ENCODE data around the gene CA10. TPM values are rescaled to one million over a fixed set of nuclear protein-coding genes. Genes with fewer than 3 reads are reported as not detected.

CA10 gene
- total RNA-seq, 1 donor: not detected

GRCh38 chr17:51759260-51759659 is 399.3 kb downstream of the CA10 start:
- no peak for DNase-seq (ENCODE audit: insufficient read length, low spot score, missing footprints)
- H3K27me3 ChIP-seq (ENCODE audit: insufficient read depth, low read length): no peaks in the 10 kb centered on the region
- H3K9me3 ChIP-seq (ENCODE audit: low read depth, low read length): no peaks in the 10 kb centered on the region
- H3K4me2 ChIP-seq (ENCODE audit: insufficient read depth, low read length): no peak overlapping the region
- no peaks in the 10 kb centered on the region for H3K4me1 ChIP-seq (ENCODE audit: insufficient read depth, low read length)
- no peak overlapping the region for H3K4me3 ChIP-seq (ENCODE audit: insufficient read depth, low read length)
- H2AFZ ChIP-seq (ENCODE audit: low read length): no peak overlapping the region
- no peak for TF ChIP-seq CTCF (IDR thresholded peaks at IDR 0.05; ENCODE audit: extremely low read depth, low read depth, low read length)
- H4K20me1 ChIP-seq (ENCODE audit: insufficient read depth, low read length): no peaks in the 10 kb centered on the region
- no peak overlapping the region for H3K27ac ChIP-seq (ENCODE audit: low read depth, low read length)
- H3K36me3 ChIP-seq (ENCODE audit: insufficient read depth, low read length): no peaks in the 10 kb centered on the region
- no peaks in the 10 kb centered on the region for H3K79me2 ChIP-seq (ENCODE audit: insufficient read depth, low read length)

DNA sequence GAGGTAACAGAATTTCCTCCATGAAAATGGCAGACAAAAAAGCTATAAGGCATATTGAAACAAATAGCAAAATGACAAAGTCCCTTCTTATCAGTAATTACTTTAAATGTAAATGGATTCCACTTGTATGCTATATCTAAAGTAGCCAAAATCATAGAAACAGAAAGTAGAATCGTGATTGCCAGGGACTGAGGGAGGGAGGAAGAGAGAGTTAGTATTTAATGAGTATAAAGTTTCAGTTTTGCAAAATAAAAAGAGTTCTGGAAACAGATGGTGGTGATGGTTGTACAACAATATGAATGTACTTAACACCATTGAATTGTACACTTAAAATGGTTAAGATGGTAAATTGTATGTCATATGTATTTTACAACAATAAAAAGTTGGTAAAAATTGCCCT is 407.4 kb downstream of the CA10 start:
- no peaks in the 10 kb centered on the region for H3K36me3 ChIP-seq (ENCODE audit: insufficient read depth, low read length)
- H3K27ac ChIP-seq (ENCODE audit: low read depth, low read length): no peak overlapping the region
- no peaks in the 10 kb centered on the region for H3K9me3 ChIP-seq (ENCODE audit: low read depth, low read length)
- DNase-seq (ENCODE audit: insufficient read length, low spot score, missing footprints): no peak
- H3K4me3 ChIP-seq (ENCODE audit: insufficient read depth, low read length): no peak overlapping the region
- no peaks in the 10 kb centered on the region for H4K20me1 ChIP-seq (ENCODE audit: insufficient read depth, low read length)
- H3K27me3 ChIP-seq (ENCODE audit: insufficient read depth, low read length): no peaks in the 10 kb centered on the region
- no peaks in the 10 kb centered on the region for H3K4me1 ChIP-seq (ENCODE audit: insufficient read depth, low read length)
- H3K4me2 ChIP-seq (ENCODE audit: insufficient read depth, low read length): no peak overlapping the region
- no peak overlapping the region for H2AFZ ChIP-seq (ENCODE audit: low read length)
- TF ChIP-seq CTCF (IDR thresholded peaks at IDR 0.05; ENCODE audit: extremely low read depth, low read depth, low read length): no peak
- H3K79me2 ChIP-seq (ENCODE audit: insufficient read depth, low read length): no peaks in the 10 kb centered on the region

DNA sequence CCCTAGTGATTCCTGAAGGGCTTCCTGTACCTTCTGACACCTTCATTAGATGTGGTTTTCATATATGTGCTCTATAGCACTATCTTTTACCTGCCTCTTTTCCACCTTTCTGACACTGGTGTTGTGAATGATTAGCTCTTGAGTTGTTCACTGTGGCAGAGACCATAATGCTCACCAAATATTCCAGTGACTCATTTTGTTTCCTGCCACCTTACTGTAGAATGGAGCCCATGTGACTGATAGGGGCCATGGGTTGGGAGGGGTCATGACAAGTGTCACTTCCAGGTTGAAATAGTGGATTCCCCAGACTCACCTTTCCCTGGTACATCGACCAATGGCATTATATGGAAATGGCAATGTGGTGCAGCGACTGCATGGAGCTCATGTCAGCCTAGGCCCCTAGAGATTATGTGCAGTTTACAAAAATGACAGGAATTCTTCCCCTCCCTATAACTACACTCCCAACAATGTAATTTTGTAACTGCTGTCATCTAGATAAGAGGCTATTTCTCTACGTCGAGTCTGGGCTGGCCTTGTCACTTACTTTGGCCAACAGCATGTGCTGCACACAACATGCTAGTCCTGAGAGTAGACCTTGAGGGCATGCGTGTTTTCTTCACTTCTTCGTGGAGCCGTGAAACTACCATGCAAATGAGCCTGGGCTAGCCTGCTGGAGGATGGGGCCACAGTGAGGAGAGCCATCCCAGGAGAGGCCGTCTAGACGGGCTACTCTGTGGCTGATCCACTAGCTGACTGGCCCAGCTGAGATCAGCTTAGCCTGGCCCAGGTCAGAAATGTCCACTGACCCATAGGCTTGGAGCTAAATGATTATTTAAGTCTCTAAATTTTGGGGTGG is 409.5 kb downstream of the CA10 start:
- no peak for DNase-seq (ENCODE audit: insufficient read length, low spot score, missing footprints)
- Histone ChIP-seq H4K20me1 (ENCODE audit: insufficient read depth, low read length) (no peaks in the 10 kb centered on the region), H3K27me3 (ENCODE audit: insufficient read depth, low read length) (no peaks in the 10 kb centered on the region), H2AFZ (ENCODE audit: low read length) (no peak overlapping the region), H3K4me1 (ENCODE audit: insufficient read depth, low read length) (no peaks in the 10 kb centered on the region), H3K4me2 (ENCODE audit: insufficient read depth, low read length) (no peak overlapping the region), H3K4me3 (ENCODE audit: insufficient read depth, low read length) (no peak overlapping the region), H3K9me3 (ENCODE audit: low read depth, low read length) (no peaks in the 10 kb centered on the region), H3K79me2 (ENCODE audit: insufficient read depth, low read length) (no peaks in the 10 kb centered on the region), H3K36me3 (ENCODE audit: insufficient read depth, low read length) (no peaks in the 10 kb centered on the region), H3K27ac (ENCODE audit: low read depth, low read length) (no peak overlapping the region)
- TF ChIP-seq CTCF (IDR thresholded peaks at IDR 0.05; ENCODE audit: extremely low read depth, low read depth, low read length): no peak

- Histone ChIP-seq H3K36me3 (ENCODE audit: insufficient read depth, low read length) (no peaks in the 10 kb centered on the region), H4K20me1 (ENCODE audit: insufficient read depth, low read length) (no peaks in the 10 kb centered on the region), H3K4me3 (ENCODE audit: insufficient read depth, low read length) (no peak overlapping the region), H3K27me3 (ENCODE audit: insufficient read depth, low read length) (no peaks in the 10 kb centered on the region), H3K4me1 (ENCODE audit: insufficient read depth, low read length) (no peaks in the 10 kb centered on the region), H3K9me3 (ENCODE audit: low read depth, low read length) (no peaks in the 10 kb centered on the region), H3K27ac (ENCODE audit: low read depth, low read length) (no peak overlapping the region), H3K79me2 (ENCODE audit: insufficient read depth, low read length) (no peaks in the 10 kb centered on the region), H2AFZ (ENCODE audit: low read length) (no peak overlapping the region), H3K4me2 (ENCODE audit: insufficient read depth, low read length) (no peak overlapping the region)
- DNase-seq (ENCODE audit: insufficient read length, low spot score, missing footprints): no peak
- TF ChIP-seq CTCF (IDR thresholded peaks at IDR 0.05; ENCODE audit: extremely low read depth, low read depth, low read length): no peak
Measured at GRCh38 chr17:51746421-51746820, 412.1 kb downstream of the CA10 start.
